H9 (cell line): ENCODE results near the gene ACTN1. TPM values are rescaled to one million over a fixed set of nuclear protein-coding genes. Genes with fewer than 3 reads are reported as not detected.

ENCODE experiments used
- DNase-seq: peaks from one replicate; pipeline ENCODE4 v3.0.0-alpha.2; 2017
- H2AFZ ChIP-seq: one replicate; pipeline ENCODE4 v1.6.1; 2013; ENCODE audit warnings: mild to moderate bottlenecking, low read length, control low read depth, moderate library complexity
- H2AK5ac ChIP-seq: 2 replicates; pipeline ENCODE4 v1.6.1; 2013; ENCODE audit warnings: low read length, control low read depth, mixed read lengths; ENCODE audit not compliant: insufficient read length
- H2BK120ac ChIP-seq: one replicate; pipeline ENCODE4 v1.6.1; 2013; ENCODE audit warnings: low read depth, mild to moderate bottlenecking, low read length, control low read depth, inconsistent platforms; ENCODE audit not compliant: poor library complexity, severe bottlenecking
- H2BK12ac ChIP-seq: 2 replicates; pipeline ENCODE4 v1.6.1; 2013; ENCODE audit warnings: low read length, control low read depth, mixed read lengths, low read depth; ENCODE audit not compliant: insufficient read length
- H2BK15ac ChIP-seq: 2 replicates; pipeline ENCODE4 v1.6.1; 2013; ENCODE audit warnings: low read depth, low read length, control low read depth
- H2BK20ac ChIP-seq: one replicate; pipeline ENCODE4 v1.6.1; 2013; ENCODE audit warnings: low read depth, mild to moderate bottlenecking, low read length, control low read depth, inconsistent platforms; ENCODE audit not compliant: poor library complexity, severe bottlenecking
- H2BK5ac ChIP-seq: 2 replicates; pipeline ENCODE4 v1.6.1; 2013; ENCODE audit warnings: low read length, control low read depth, mixed read lengths; ENCODE audit not compliant: insufficient read length
- H3K14ac ChIP-seq: 2 replicates; pipeline ENCODE4 v1.6.1; 2013; ENCODE audit warnings: low read length, control low read depth; ENCODE audit not compliant: insufficient read depth
- H3K18ac ChIP-seq: 2 replicates; pipeline ENCODE4 v1.6.1; 2013; ENCODE audit warnings: low read depth, mild to moderate bottlenecking, mixed read lengths, low read length, control low read depth; ENCODE audit not compliant: insufficient read length
- H3K23ac ChIP-seq: 2 replicates; pipeline ENCODE4 v1.6.1; 2013; ENCODE audit warnings: low read length, control low read depth, mixed read lengths, low read depth; ENCODE audit not compliant: insufficient read length
- H3K23me2 ChIP-seq: 2 replicates; pipeline ENCODE4 v1.6.1; 2013; ENCODE audit warnings: low read depth, mild to moderate bottlenecking, mixed read lengths, low read length, control low read depth; ENCODE audit not compliant: insufficient read length, poor library complexity, severe bottlenecking
- H3K27ac ChIP-seq: 2 replicates; pipeline ENCODE4 v1.5.1; 2013; ENCODE audit warnings: low read length, control low read depth, mixed read lengths, low read depth; ENCODE audit not compliant: insufficient read length
- H3K27me3 ChIP-seq: 2 replicates; pipeline ENCODE4 v1.6.1; 2013; ENCODE audit warnings: low read length, control low read depth, inconsistent platforms; ENCODE audit not compliant: insufficient read depth
- H3K4ac ChIP-seq: 2 replicates; pipeline ENCODE4 v1.6.1; 2013; ENCODE audit warnings: low read depth, mild to moderate bottlenecking, control low read depth, inconsistent platforms, low read length, moderate library complexity
- H3K4me1 ChIP-seq: 2 replicates; pipeline ENCODE4 v1.6.1; 2013; ENCODE audit warnings: low read length, control low read depth, inconsistent platforms; ENCODE audit not compliant: insufficient read depth
- H3K4me2 ChIP-seq: 2 replicates; pipeline ENCODE4 v1.6.1; 2013; ENCODE audit warnings: low read length, control low read depth, mixed read lengths; ENCODE audit not compliant: insufficient read length, insufficient read depth
- H3K56ac ChIP-seq: 2 replicates; pipeline ENCODE4 v1.6.1; 2013; ENCODE audit warnings: low read depth, mild to moderate bottlenecking, mixed read lengths, low read length, control low read depth; ENCODE audit not compliant: insufficient read length
- H3K79me1 ChIP-seq: 2 replicates; pipeline ENCODE4 v1.6.1; 2013; ENCODE audit warnings: low read depth, mild to moderate bottlenecking, moderate library complexity, low read length, control low read depth, inconsistent platforms; ENCODE audit not compliant: insufficient read depth, poor library complexity, severe bottlenecking
- H3K79me2 ChIP-seq: 2 replicates; pipeline ENCODE4 v1.6.1; 2013; ENCODE audit warnings: low read length, control low read depth, inconsistent platforms; ENCODE audit not compliant: insufficient read depth
- H3K9ac ChIP-seq: 2 replicates; pipeline ENCODE4 v1.6.1; 2013; ENCODE audit warnings: low read length, control low read depth, mixed read lengths; ENCODE audit not compliant: insufficient read length; ENCODE audit errors: extremely low read depth
- H3K9me3 ChIP-seq: one replicate; pipeline ENCODE4 v1.6.1; 2013; ENCODE audit warnings: low read depth, low read length, inconsistent platforms; ENCODE audit not compliant: control insufficient read depth
- H3T11ph ChIP-seq: one replicate; pipeline ENCODE4 v1.6.1; 2013; ENCODE audit warnings: mild to moderate bottlenecking, low read length, control low read depth, inconsistent platforms
- H4K20me1 ChIP-seq: one replicate; pipeline ENCODE4 v1.6.1; 2013; ENCODE audit not compliant: control insufficient read depth, insufficient read length, insufficient read depth
- H4K5ac ChIP-seq: 2 replicates; pipeline ENCODE4 v1.6.1; 2013; ENCODE audit warnings: low read depth, mild to moderate bottlenecking, mixed read lengths, low read length, control low read depth; ENCODE audit not compliant: insufficient read length
- H4K8ac ChIP-seq: replicated peaks from 2 replicates; pipeline ENCODE4 v1.6.1; 2013; ENCODE audit warnings: low read length, control low read depth, mixed read lengths, low read depth; ENCODE audit not compliant: insufficient read length
- H4K91ac ChIP-seq: 2 replicates; pipeline ENCODE4 v1.6.1; 2013; ENCODE audit warnings: low read depth, mild to moderate bottlenecking, moderate library complexity, mixed read lengths, low read length, control low read depth; ENCODE audit not compliant: insufficient read length
- H3K27ac Mint-ChIP-seq, 3 experiments: 2 replicates in 2 of 3; 3 replicates in 1 of 3; pipeline ENCODE4 v1.8.0; 2020 to 2021; ENCODE audit warnings: mixed read lengths in 3 of 3, mild to moderate bottlenecking in 1 of 3, moderate library complexity in 1 of 3
- H3K27me3 Mint-ChIP-seq: 2 replicates; pipeline ENCODE4 v1.8.0; 2021; ENCODE audit warnings: low read depth, mild to moderate bottlenecking, moderate library complexity, mixed read lengths
- H3K36me3 Mint-ChIP-seq, 3 experiments: 2 replicates in 2 of 3; 3 replicates in 1 of 3; pipeline ENCODE4 v1.8.0; 2020 to 2021; ENCODE audit warnings: low read depth in 3 of 3, mixed read lengths in 3 of 3; ENCODE audit not compliant: insufficient read depth in 1 of 3
- H3K4me1 Mint-ChIP-seq, 2 experiments: 2 replicates each; pipeline ENCODE4 v1.8.0; 2020; ENCODE audit warnings: mixed read lengths in 2 of 2
- H3K4me3 Mint-ChIP-seq, 2 experiments: 2 replicates in 1 of 2; 3 replicates in 1 of 2; pipeline ENCODE4 v1.8.0; 2020 to 2021; ENCODE audit warnings: mild to moderate bottlenecking in 2 of 2, mixed read lengths in 2 of 2, moderate library complexity in 1 of 2
- H3K9me3 Mint-ChIP-seq, 2 experiments: 2 replicates in 1 of 2; 3 replicates in 1 of 2; pipeline ENCODE4 v1.8.0; 2020; ENCODE audit warnings: mild to moderate bottlenecking in 2 of 2, mixed read lengths in 2 of 2, moderate library complexity in 1 of 2
- WGBS: extraction: QIAGEN DNeasy Blood & Tissue Kit; methylation state at CpG from one replicate; pipeline ENCODE4 v1.1.7; 2013; ENCODE audit warnings: missing lambda C conversion rate, low lambda C conversion rate, mixed read lengths; ENCODE audit not compliant: insufficient read length; ENCODE audit errors: extremely low coverage; 5-methylcytosine and 5-hydroxymethylcytosine counted together
- total RNA-seq: library from RNA; stranded (reverse); gene quantifications from 2 replicates; pipeline ENCODE4 v1.2.1, GENCODE V29; 2021
- TF ChIP-seq, protein P1 (sequence below): fragments of 200-600 bp; sonication (generic); conservative IDR thresholded peaks from 3 replicates; pipeline ENCODE4 v1.8.0; 2021; ENCODE audit warnings: antibody characterized with exemption, mild to moderate bottlenecking

The ACTN1 gene
- total RNA-seq, 1 experiment from 2014 or later: 219 TPM

DNA sequence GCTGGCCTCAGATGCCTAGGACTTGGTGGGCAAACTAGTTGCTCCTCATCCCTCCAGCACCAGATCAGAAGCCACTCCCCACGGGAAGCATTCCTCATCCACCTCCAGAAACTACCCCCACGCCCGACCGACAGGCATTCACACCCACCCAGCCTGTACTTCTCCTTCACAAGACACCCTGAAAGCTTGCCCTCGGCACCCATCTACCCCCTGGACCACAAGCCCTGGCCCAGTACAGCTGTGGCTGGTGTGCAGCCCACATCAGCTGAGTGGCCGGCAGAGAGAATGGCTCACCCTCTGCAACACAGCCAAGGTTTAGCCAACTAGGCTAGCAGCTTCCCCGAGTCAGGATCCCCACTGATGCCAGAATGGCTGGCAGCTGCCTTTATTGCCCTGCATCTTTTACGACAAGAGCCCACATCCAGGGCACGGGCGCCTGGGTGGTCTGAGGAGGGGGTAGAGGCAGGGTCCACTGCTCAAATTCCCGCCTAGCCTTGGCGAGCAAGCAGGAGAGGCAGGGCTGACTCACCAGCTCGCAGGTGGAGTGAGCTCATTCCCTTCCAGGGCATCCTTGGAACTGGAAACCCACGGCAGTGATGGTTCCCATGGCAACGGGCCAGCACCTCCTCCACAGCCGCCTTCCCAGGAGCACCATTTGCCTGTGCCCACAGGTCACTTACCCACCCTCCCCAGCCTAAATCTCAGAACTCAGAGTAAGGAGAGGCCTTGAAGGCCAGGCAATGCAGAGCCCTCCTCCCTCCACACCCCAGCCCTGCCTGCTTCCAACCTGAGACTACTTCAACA lies 17.1 kb downstream of the ACTN1 start:
- Histone ChIP-seq H3K9ac (no peak overlapping the region), H3K4me1 (peaks cover 2% of the 10 kb centered on the region; the same call in 1 of the 2 replicates), H4K91ac (no peak overlapping the region), H3K4ac (no peak overlapping the region), H3K27ac (no peak overlapping the region), H3T11ph (no peak overlapping the region), H3K4me2 (no peak overlapping the region), H4K5ac (no peak overlapping the region), H3K27me3 (no peaks in the 10 kb centered on the region), H4K8ac (no peak overlapping the region), H2AFZ (no peak overlapping the region), H2AK5ac (no peak overlapping the region), H4K20me1 (no peaks in the 10 kb centered on the region), H3K79me1 (peaks cover 9% of the 10 kb centered on the region), H3K18ac (no peak overlapping the region), H2BK12ac (no peak overlapping the region), H3K23me2 (no peaks in the 10 kb centered on the region), H3K79me2 (peaks cover 59% of the 10 kb centered on the region; the same call in 1 of the 2 replicates), H2BK15ac (no peak overlapping the region), H2BK120ac (no peak overlapping the region), H2BK20ac (no peak overlapping the region), H3K14ac (no peak overlapping the region), H2BK5ac (no peak overlapping the region), H3K9me3 (no peaks in the 10 kb centered on the region), H3K56ac (no peak overlapping the region), H3K23ac (no peak overlapping the region)
- no peak overlapping the region for H3K4me3 Mint-ChIP-seq
- WGBS: no CpG with 5 or more reads among the region's 16 CpGs
- peak; percentile 81 for DNase-seq
- no peaks in the 10 kb centered on the region for H3K9me3 Mint-ChIP-seq
- peak overlapping the region in 2 of 3 experiments; percentile 80 to 96; a peak in 4 of 7 replicates for H3K27ac Mint-ChIP-seq
- TF ChIP-seq, protein P1, sequence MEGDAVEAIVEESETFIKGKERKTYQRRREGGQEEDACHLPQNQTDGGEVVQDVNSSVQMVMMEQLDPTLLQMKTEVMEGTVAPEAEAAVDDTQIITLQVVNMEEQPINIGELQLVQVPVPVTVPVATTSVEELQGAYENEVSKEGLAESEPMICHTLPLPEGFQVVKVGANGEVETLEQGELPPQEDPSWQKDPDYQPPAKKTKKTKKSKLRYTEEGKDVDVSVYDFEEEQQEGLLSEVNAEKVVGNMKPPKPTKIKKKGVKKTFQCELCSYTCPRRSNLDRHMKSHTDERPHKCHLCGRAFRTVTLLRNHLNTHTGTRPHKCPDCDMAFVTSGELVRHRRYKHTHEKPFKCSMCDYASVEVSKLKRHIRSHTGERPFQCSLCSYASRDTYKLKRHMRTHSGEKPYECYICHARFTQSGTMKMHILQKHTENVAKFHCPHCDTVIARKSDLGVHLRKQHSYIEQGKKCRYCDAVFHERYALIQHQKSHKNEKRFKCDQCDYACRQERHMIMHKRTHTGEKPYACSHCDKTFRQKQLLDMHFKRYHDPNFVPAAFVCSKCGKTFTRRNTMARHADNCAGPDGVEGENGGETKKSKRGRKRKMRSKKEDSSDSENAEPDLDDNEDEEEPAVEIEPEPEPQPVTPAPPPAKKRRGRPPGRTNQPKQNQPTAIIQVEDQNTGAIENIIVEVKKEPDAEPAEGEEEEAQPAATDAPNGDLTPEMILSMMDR: no peak
- H3K36me3 Mint-ChIP-seq: peaks cover 7 to 24% (median 20%) of the 10 kb centered on the region in 3 experiments
- H3K27me3 Mint-ChIP-seq: no peaks in the 10 kb centered on the region
- peaks cover 50 to 53% of the 10 kb centered on the region in 2 experiments for H3K4me1 Mint-ChIP-seq
